Daoy (cell line): ENCODE results near the gene LRWD1. TPM values are rescaled to one million over a fixed set of nuclear protein-coding genes. Genes with fewer than 3 reads are reported as not detected.
"Not testable (repeated sequence)": the region's sequence is repeated elsewhere in the genome, so short reads cannot be mapped to it uniquely, and the experiment has no call there.

ENCODE experiments used
- DNase-seq: peaks from one replicate; pipeline ENCODE4 v3.0.0-alpha.2; 2015; ENCODE audit warnings: low read depth
- total RNA-seq: library from RNA; depleted of rRNA; stranded (reverse); fragments of >200 nt; shearing (Covaris generic); gene quantifications from 2 replicates; pipeline ENCODE4 v1.2.3, GENCODE V29; 2014

The LRWD1 gene
- total RNA-seq, 1 experiment from 2014 or later = 112 TPM

DNA sequence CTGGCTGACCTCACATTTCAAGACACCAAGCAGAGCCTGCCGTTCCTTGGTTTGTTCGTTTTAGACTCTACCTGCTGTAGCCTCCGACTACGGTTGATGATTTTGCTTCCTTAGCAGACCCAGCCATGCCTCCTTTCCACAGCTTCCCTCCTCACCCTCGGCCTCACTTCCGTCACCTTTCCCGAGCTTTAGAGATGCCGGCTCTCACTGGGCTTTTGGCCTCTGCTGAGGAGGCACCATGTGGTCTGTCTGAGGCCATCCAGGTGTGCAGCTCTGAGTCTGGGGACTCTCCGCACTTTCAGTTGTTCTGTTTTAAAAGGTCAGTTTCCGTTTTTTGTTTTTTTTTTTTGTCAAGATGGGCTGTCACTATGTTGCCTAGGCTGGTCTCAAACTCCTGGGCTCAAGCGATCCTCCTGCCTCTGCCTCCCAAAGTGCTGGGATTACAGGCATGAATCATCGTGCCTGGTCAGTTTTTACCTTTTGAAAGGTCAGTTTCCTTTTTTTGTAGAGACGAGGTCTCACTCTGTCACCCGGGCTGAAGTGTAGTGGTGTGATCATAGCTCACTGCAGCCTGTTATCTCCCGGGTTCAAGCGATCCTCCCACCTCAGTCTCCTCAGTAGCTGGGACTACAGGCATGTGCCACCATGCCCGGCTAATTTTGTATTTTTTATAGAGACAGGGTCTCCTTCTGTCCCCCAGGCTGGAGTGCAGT is 19.7 kb upstream of the LRWD1 start:
- DNase-seq = no peak

DNA sequence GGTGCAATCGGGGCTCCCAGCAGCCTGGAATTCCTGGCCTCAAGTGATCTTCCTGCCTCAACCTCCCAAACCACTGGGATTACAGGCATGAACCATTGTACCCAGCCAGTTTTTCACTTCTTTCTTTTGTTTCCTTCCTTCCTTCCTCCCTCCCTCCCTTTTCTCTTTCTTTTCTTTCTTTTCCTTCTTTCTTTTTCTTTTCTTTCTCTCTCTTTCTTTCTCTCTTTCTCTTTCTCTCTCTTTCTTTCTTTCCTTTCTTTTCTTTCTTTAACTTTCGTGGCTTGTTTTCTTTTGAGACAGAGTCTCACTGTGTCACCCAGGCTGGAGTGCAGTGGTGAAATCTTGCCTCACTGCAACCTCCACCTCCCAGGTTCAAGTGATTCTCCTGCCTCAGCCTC is 19.1 kb upstream of the LRWD1 start:
- DNase-seq = no peak

DNA sequence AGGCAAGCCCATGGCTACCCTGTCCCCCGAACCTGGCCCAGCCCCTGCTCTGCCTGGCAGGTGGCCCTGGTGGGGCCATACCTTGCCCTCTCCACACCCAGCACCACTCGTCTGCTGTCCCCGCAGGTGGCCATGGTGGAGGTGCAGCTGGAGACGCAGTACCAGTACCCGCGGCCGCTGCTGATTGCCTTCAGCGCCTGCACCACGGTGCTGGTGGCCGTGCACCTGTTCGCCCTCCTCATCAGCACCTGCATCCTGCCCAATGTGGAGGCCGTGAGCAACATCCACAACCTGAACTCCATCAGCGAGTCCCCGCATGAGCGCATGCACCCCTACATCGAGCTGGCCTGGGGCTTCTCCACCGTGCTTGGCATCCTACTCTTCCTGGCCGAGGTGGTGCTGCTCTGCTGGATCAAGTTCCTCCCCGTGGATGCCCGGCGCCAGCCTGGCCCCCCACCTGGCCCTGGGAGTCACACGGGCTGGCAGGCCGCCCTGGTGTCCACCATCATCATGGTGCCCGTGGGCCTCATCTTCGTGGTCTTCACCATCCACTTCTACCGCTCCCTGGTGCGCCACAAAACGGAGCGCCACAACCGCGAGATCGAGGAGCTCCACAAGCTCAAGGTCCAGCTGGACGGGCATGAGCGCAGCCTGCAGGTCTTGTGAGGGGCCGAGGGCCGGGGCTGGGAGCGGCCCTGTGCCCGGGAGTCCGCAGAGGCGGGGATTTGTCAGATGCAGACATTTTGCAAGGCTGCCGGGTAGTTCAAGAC is 18.2 kb upstream of the LRWD1 start:
- DNase-seq = no peak

DNA sequence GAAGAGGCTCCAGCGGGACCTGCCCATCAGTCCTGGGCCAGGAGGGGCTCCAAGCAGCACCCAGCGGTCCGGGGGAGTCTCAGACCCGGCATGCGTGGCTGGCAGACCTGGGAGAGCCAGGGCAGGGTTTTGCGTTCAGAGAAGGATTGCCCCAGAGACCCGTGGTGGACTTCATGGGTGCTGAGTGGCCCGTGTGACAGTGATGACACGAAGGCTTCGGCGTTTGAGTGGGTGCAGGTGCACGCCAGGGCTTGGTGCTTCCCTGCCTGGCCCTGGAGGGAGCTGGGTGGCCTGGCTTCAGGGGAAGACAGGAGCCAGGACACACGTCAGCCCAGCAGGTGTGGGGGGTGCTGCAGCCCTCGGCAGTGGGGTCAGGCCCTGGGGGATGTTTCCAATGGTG is 17.5 kb upstream of the LRWD1 start:
- no peak for DNase-seq

DNA sequence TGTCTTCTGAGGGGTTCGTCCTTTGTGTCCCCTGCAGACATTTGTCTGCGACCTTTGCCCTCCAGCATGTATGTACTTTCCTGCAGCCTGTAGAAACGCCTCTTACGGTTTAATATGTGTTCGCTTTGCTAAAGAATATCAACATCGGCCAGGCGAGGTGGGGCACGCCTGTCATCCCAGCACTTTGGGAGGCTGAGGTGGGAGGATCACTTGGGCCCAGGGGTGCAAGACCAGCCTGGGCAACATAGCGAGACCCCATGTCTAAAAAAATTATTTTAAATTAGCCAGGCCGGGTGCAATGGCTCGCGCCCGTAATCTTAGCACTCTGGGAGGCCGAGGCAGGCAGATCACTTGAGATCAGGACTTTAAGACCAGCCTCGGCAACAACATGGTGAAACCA is 15.6 kb upstream of the LRWD1 start:
- DNase-seq = no peak

DNA sequence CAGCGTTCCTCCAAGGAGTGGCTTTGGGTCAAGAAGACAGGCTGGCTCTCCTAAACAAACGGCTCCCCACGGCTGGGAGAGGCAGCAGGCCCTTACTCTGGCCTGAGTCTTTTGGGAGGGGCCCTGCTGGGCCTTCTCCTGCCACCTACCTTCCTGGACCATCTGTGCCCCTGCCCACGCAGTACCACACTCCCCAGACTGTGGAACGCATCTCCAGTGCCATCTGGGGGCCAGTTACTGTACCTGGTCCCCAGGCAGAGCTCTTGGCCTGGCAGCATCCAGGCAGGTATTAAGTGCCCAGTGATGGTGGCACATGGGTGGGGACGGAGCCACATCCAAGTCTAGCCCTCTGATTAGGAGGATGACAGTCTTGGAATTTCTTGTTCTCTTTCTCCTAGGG is 14.5 kb upstream of the LRWD1 start:
- no peak for DNase-seq

DNA sequence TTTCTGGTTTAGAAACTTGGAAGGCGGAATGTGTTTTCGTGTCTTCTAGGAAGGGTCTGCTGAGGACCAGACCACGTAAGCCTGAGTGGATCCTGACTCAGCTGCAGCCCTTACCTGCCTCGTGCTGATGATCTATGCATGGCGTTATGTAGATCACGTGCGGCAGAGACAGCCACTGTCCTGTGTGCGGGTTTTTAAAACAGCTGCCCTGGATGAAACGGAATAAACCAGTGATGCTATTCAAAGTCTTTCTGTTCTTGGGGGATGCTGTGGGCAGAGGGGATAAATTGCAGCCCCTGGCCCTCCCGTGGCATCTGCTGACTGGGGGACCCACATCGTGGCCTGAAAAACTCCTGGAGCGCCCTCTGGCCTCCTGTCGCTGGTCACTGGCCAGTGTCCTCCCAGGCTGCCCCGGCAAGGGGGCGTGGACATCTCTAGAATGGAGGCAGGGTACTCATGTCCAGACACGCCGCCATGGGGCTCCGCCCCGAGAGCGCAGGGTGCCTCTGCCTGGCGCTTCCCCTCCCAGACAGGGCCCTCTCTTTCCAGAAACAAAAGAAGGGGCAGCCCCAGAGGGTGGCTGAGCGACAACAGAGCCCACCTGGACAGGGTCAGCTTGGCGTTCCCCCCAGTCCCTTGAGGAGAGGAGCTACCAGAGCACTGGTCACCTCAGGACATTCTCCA is 13.3 kb upstream of the LRWD1 start:
- no peak for DNase-seq

DNA sequence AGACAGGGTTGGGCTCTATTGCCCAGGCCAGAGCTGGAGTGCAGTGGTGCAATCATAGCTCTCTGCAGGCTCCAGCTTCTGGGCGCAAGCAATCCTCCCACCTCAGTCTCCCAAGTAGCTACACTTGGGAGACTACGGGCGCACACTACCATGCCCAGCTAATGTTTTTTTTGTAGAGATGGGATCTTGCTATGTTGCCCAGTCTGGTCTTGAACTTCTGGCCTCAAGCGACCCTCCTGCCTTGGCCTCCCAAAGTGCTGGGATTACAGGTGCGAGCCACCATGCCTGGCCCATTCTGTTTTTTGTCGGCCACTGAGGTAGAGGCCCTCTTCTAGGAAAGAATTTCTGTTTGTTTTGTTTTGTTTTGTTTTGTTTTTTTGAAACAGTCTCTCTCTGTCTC is 12.3 kb upstream of the LRWD1 start:
- no peak for DNase-seq

DNA sequence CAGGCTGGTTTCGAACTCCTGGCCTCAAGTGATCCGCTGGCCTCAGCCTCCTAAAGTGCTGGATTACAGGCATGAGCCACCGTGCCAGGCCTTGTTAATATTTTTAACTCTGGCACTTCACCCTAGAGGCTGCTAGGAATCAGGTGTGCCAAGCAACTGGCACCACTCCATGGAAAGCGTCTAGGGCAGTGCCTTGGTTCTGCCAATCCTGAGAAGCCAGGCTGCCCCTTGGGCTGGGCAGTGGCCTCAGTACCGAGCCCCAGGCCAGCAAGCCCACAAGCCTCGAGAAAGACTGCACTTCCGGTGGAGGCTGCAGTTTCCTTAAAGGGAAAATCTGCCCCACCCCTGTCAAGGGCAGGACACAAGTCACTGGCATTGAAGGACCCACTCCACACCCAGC is 11.5 kb upstream of the LRWD1 start:
- DNase-seq = peak; percentile 10

DNA sequence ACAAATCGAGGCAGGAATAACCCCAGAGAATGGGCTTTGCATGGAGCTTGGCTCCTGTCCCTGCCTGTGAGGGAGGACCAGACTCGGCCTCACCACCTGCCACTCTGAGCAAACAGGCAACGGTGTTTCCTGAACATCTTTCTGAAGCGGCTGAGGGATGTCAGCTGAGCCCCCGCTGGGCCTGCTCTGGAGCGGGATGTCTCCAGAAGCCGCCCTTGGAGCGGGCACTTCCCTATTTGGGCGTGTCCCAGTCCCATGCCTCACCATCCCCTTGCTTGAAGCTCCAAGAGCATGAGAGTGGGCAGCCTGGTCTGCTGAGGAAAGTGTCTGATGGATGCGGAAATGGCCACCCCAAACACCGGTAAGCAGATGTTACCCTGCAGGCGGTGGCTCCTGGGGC is 10.3 kb upstream of the LRWD1 start:
- peak; percentile 14 for DNase-seq

DNA sequence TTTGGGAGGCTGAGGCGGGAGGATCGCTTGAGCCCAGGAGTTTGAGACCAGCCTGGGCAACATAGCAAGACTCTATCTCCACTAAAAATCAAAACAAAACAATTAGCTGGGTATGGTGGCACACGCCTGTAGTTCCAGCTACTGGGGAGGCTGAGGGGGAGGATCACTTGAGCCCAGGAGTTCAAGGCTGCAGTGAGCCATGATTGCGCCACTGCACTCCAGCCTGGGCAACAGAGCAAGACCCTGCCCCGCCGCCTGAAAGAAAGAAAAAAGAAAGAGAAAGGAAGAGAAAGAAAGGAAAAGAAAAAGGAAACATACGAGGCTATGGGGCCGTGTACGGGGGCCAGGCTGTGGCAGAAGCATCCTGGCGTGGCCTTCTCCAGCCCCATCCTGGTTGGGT is 9.9 kb upstream of the LRWD1 start:
- not testable (repeated sequence) for DNase-seq

DNA sequence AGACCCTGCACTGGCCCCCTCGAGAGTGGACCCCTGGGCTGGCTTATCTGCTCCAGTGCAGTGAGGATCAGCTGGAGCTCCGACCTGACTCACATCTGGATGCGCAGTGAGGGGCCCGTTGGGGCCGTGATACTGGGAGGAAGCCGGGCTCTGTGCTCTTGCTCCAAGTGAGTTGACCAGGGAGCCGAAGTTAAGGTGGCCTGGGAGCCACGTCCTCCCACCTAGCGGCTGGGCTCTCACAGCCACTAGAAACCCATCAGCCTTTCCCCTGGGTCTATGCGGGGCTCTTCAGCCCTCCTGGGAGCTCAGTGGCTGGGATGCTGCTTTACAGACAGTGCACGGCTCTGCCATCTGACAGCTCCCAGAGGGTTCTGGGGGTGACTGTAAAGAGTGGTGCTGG is 9.2 kb upstream of the LRWD1 start:
- peak; percentile 17 for DNase-seq

DNA sequence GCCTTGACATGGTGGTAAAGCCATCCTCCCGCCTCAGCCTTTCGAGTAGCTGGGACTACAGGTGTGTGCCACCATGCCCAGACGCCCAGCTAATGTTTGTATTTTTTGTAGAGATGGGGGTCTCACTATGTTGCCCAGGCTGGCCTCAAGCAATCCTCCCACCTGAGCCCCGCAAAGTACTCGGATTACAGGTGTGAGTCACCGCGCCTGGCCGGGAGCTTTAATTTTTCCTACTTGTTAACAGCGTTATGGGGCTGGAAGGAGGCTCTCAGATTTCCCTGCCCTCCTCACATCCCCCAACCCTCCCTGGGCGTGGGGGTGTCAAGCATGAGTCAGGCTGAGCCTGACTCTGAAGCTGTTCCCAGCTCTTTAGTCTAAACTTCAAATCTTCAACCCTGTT is 8.5 kb upstream of the LRWD1 start:
- peak; percentile 94 for DNase-seq

DNA sequence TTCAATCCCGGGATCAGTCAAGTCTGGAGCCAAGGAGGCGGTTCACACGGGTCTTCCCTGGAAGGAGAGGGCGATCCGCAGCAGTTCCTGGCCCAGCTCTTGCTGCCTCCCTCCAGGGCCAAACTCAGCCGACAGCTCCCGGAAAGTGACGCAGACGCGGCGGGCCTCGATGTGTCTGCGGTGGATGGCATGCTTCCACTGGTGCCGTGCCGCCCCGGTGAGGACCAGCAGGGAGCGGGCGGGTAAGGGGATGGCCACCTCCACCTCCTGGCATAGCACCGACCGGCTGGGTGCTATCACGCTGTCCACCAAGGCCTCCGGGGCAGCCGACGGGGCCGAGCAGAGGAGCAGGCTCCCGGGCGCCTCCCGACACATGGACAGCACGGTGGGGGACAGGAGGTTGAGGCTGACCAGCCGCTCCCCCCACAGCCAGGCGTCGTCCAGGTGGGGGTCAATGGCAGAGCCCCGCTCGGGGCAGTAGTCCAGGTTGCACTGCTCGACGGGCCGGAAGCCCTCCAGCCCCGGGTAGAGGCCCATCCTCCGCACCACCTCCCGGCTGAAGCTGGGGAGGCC is 7.3 kb upstream of the LRWD1 start:
- no peak for DNase-seq

DNA sequence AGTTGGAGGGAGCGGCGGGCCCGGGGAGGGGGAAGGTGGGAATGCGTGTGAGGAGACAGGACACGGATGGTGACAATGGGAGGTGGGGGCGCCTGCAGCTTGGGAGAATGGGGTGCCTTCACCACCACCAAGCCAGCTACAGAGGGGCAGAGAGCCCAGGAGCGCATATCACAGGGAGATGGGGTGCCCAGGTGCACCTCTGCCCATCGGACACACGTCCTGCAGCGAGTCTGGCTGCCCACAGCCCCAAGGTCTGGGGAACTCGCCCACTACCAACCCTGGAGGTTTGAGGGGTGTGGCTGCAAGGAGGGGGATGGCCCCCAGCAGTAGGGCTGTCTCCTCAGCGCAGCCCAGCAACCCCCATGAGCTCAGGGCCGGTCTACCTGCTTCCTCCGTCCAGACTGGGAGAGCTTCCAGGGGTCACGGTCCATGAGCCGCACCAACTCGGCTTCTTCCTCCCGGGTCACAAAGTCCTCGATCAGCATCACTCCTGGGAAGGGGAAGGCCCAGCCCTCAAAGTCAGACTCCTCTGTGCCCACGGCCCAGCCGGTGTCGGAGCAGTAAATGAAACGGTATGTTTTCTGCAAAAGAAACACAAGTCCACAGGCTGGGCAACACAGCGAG is 5.5 kb upstream of the LRWD1 start:
- no peak for DNase-seq

DNA sequence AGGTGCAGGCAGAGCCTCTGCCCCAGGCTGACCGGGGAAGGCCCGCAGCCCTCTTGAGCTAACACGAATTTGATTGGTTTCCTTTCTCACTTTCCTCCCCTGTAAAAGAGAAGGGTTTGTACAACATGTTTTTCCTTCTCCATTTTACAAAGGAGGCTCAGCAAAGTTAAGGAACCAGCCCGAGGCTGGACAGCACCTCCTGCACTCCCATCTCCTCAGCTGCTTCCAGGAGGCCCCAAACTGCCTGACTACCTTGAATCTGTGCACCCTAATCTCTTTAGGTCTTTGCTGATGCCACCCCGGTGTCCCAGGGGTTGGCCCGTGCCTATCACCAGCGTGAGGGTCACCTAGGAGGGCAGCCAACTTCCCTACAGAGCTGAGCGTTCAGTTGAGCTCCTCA is 4.3 kb upstream of the LRWD1 start:
- DNase-seq = no peak

DNA sequence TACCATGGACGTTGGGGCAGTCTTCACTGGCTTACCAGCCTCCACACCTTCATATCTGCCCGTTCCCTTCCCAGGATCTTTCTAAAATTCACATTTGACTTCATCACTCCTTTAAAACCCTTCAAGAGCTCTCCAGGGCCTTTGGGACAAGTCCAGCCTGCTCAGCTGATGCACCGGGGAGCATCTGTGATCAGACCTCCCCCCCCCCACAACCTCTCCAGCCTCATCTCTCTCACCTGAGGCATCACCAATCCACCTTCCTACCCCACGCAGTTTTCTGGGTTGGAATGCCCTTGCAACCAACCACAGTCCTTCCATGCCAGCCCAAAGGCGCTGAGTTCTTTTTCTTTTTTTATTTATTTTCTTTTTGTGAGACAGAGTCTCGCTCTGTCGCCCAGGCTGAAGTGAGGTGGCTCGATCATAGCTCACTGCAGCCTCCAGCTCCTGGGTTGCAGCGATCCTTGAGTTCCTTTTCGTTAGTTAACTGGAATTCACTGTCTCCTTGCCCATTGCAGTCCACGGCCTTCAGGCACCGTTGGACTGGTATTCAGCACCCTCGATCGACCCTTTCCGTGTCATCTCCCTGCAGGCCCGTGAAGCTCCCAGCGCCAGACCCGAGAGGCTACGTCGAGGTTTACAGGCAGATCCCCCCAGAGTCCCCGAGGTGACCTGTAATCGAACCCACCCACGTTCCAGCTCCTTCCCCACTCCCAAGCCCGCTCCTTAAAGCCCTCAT is 775 bp upstream of the LRWD1 start:
- peak; percentile 32 for DNase-seq

DNA sequence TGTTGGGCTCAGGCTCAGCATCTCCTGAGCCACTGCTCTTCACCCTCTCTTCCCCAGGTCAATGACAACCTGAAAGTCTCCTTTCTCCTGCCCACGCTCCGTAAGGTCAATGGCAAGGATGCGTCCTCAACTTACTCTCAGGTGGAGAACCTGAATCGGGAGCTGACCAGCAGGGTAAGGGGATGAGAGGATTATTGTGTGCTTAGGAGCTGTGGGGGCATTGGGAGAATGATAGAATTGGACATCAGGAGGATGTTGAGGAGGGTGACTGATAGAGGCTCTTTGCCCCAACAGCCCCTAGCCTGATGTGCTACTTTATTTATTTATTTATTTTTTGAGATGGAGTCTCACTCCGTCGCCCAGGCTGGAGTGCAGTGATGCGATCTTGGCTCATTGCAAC is 1.3 kb downstream of the LRWD1 start:
- DNase-seq = no peak

DNA sequence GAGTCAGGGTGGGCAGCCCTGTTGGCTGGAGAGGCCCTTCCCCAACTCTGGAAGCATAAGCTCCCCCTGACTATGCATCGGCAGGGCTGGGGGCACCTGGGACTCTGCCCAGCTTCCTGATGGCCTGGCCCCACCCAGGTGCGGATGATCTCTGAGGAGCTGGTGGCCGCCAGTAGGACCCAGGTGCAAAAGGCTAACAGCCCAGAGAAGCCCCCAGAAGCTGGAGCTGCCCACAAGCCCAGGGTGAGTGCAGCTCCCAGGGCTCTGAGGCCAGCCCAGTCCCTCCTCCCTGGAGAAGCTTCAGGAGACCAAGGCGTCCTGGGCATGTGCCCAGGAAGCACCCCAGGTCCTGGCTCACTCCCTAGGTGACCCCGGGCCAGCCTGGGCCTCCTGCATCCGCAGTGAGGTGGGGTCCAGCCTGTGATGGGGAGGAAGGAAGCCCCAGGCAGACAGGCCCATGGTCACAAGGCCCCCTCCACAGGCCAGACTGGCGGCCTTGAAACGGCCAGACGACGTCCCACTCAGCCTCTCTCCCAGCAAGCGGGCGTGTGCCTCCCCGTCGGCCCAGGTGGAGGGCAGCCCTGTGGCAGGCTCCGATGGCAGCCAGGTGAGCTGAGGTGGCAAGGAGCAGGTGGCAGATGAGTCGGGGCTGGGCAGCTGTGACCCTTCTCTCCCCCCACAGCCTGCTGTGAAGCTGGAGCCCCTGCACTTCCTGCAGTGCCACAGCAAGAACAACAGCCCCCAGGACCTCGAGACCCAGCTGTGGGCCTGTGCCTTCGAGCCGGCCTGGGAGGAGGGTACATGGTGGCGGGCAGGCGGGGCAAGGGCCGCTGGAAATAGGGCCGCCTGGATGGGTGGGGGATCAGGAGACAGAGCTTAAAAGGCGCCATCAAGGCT is 3.0 kb downstream of the LRWD1 start:
- peak; percentile 10 for DNase-seq
